Embryonic facial prominence (tissue), 1 donor: ENCODE data around the gene WDR87.

ENCODE experiments used
- DNase-seq: peaks from one replicate; pipeline ENCODE4 v3.0.0-alpha.2; 2016; ENCODE audit errors: extremely low spot score

The WDR87 gene

GRCh38 chr19:37905946-37906868 lies at the start of gene WDR87:
Gene WDR87, minus strand, starts transcription at chr19:37906594. Its CDS starts 8,355 bp downstream, at chr19:37898239.
- no peak for DNase-seq

GRCh38 chr19:37955986-37956385 lies 49.6 kb upstream of the WDR87 start:
- DNase-seq, result no peak

GRCh38 chr19:37954421-37954874 lies 48.1 kb upstream of the WDR87 start:
- DNase-seq, result no peak

- no peak for DNase-seq
These were observed 47.5 kb upstream of the WDR87 start for GRCh38 chr19:37953918-37954303.

GRCh38 chr19:37953171-37953917 lies 47.0 kb upstream of the WDR87 start:
- DNase-seq, result no peak

GRCh38 chr19:37951816-37952210 lies 45.4 kb upstream of the WDR87 start:
- DNase-seq, result no peak

GRCh38 chr19:37950471-37951175 lies 44.2 kb upstream of the WDR87 start:
- no peak for DNase-seq

- DNase-seq, result no peak
These were observed 42.0 kb upstream of the WDR87 start for GRCh38 chr19:37948362-37948761.

- DNase-seq, result no peak
These were observed 41.4 kb upstream of the WDR87 start for GRCh38 chr19:37947778-37948177.

- no peak for DNase-seq
These were observed 39.7 kb upstream of the WDR87 start for GRCh38 chr19:37946132-37946531.

- no peak for DNase-seq
These were observed 37.1 kb upstream of the WDR87 start for GRCh38 chr19:37943480-37943879.

- DNase-seq, result no peak
These were observed 36.1 kb upstream of the WDR87 start for GRCh38 chr19:37942516-37942902.

- DNase-seq, result no peak
These were observed 35.6 kb upstream of the WDR87 start for GRCh38 chr19:37941782-37942515.

GRCh38 chr19:37938353-37938752 lies 32.0 kb upstream of the WDR87 start:
- no peak for DNase-seq

- no peak for DNase-seq
These were observed 30.5 kb upstream of the WDR87 start for GRCh38 chr19:37936886-37937285.

GRCh38 chr19:37936166-37936565 lies 29.8 kb upstream of the WDR87 start:
- DNase-seq, result no peak

- no peak for DNase-seq
These were observed 28.9 kb upstream of the WDR87 start for GRCh38 chr19:37935341-37935740.

- no peak for DNase-seq
These were observed 27.6 kb upstream of the WDR87 start for GRCh38 chr19:37933937-37934358.

GRCh38 chr19:37932985-37933936 lies 26.9 kb upstream of the WDR87 start:
- no peak for DNase-seq
